HepG2 (cell line): Measurements from ENCODE around the gene MRPS21. TPM values are rescaled to one million over a fixed set of nuclear protein-coding genes. Genes with fewer than 3 reads are reported as not detected.

Source experiments
- ASH2L ChIP-seq: fragments of 300-600, 200-600 bp; sonication (generic); IDR thresholded peaks from 2 replicates; pipeline ENCODE4 v1.7.0; 2017; ENCODE audit warnings: low read depth, mild to moderate bottlenecking, moderate library complexity, mixed read lengths, low read length; ENCODE audit not compliant: insufficient read length
- GATAD2A ChIP-seq: IDR thresholded peaks from 2 replicates; pipeline ENCODE4 v1.6.1; 2016
- HDAC2 ChIP-seq: sonication (generic); formaldehyde crosslinking; IDR thresholded peaks from 2 replicates; pipeline ENCODE4 v1.4.0; 2020; ENCODE audit warnings: missing genetic modification reagents
- HOXA3 ChIP-seq: sonication (generic); formaldehyde crosslinking; IDR thresholded peaks from 2 replicates; pipeline ENCODE4 v1.5.0; 2020; ENCODE audit warnings: missing genetic modification reagents
- MAFK ChIP-seq, 2 experiments: IDR thresholded peaks in 1 of 2; conservative IDR thresholded peaks in 1 of 2; 2 replicates each; pipeline ENCODE4 v1.6.1; 2011; ENCODE audit warnings: improper control_type of control experiment in 2 of 2, low read length in 2 of 2
- MED13 ChIP-seq: sonication (generic); formaldehyde crosslinking; IDR thresholded peaks from 2 replicates; pipeline ENCODE4 v1.5.0; 2020; ENCODE audit warnings: missing genetic modification reagents
- NCOA2 ChIP-seq: sonication (generic); formaldehyde crosslinking; IDR thresholded peaks from 2 replicates; pipeline ENCODE4 v1.8.0; 2022; ENCODE audit warnings: inconsistent platforms
- NFE2L1 ChIP-seq: sonication (generic); formaldehyde crosslinking; IDR thresholded peaks from 2 replicates; pipeline ENCODE4 v1.4.0; 2020; ENCODE audit warnings: missing genetic modification reagents, mild to moderate bottlenecking, borderline replicate concordance
- NR2C2 ChIP-seq: sonication (generic); formaldehyde crosslinking; IDR thresholded peaks from 2 replicates; pipeline ENCODE4 v1.4.0; 2020; ENCODE audit warnings: missing genetic modification reagents, mild to moderate bottlenecking, moderate library complexity, borderline replicate concordance
- PCBP1 ChIP-seq: fragments of 200-400 bp; formaldehyde crosslinking; IDR thresholded peaks from 2 replicates; pipeline ENCODE4 v1.6.1; 2017; ENCODE audit warnings: mild to moderate bottlenecking, low read depth, low read length, borderline replicate concordance
- POGZ ChIP-seq: sonication (generic); formaldehyde crosslinking; IDR thresholded peaks from 2 replicates; pipeline ENCODE4 v1.4.0; 2020; ENCODE audit warnings: mild to moderate bottlenecking, missing genetic modification reagents
- POLR2A ChIP-seq, 2 experiments: IDR thresholded peaks; 2 replicates each; pipeline ENCODE4 v1.6.1; 2011; ENCODE audit warnings: low read depth in 2 of 2, low read length in 2 of 2, mild to moderate bottlenecking in 1 of 2, moderate library complexity in 1 of 2; ENCODE audit not compliant: insufficient read depth in 1 of 2
- POLR2AphosphoS5 ChIP-seq: IDR thresholded peaks from 2 replicates; pipeline ENCODE4 v1.6.1; 2012; ENCODE audit warnings: low read depth, low read length
- POLR2G ChIP-seq: fragments of 200-400 bp; formaldehyde crosslinking; IDR thresholded peaks from 2 replicates; pipeline ENCODE4 v1.6.1; 2018; ENCODE audit warnings: mild to moderate bottlenecking, low read depth, low read length, moderate library complexity
- RAD51 ChIP-seq: fragments of 450-650 bp; IDR thresholded peaks from 2 replicates; pipeline ENCODE4 v1.6.1; 2016; ENCODE audit warnings: borderline replicate concordance
- SP1 ChIP-seq, 2 experiments: fragments of 450-650 bp in 1 of 2; sonication (generic) in 1 of 2; formaldehyde crosslinking in 1 of 2; IDR thresholded peaks; 2 replicates each; pipeline versions ENCODE4 v1.4.0 to v1.6.1; 2016 to 2020; ENCODE audit warnings: missing genetic modification reagents in 1 of 2
- YEATS4 ChIP-seq: sonication (generic); formaldehyde crosslinking; IDR thresholded peaks from 2 replicates; pipeline ENCODE4 v1.4.0; 2020; ENCODE audit warnings: missing genetic modification reagents, borderline replicate concordance
- YY1 ChIP-seq: IDR thresholded peaks from 2 replicates; pipeline ENCODE4 v1.6.1; 2011; ENCODE audit warnings: low read length, low read depth, moderate library complexity, mild to moderate bottlenecking; ENCODE audit not compliant: insufficient read depth, insufficient replicate concordance
- ZKSCAN1 ChIP-seq: fragments of 150-350 bp; IDR thresholded peaks from 2 replicates; pipeline ENCODE4 v1.6.1; 2014; ENCODE audit warnings: low read length
- ZNF235 ChIP-seq: sonication (generic); formaldehyde crosslinking; IDR thresholded peaks from 2 replicates; pipeline ENCODE4 v1.8.1; 2023; ENCODE audit warnings: mild to moderate bottlenecking, missing genetic modification reagents, borderline replicate concordance
- ZNF251 ChIP-seq: sonication (generic); formaldehyde crosslinking; IDR thresholded peaks from 2 replicates; pipeline ENCODE4 v1.9.0; 2021; ENCODE audit warnings: mild to moderate bottlenecking, missing genetic modification reagents
- ZNF256 ChIP-seq: sonication (generic); formaldehyde crosslinking; conservative IDR thresholded peaks from 2 replicates; pipeline ENCODE4 v1.4.0; 2020; ENCODE audit warnings: missing genetic modification reagents
- ZNF260 ChIP-seq: sonication (generic); formaldehyde crosslinking; IDR thresholded peaks from 2 replicates; pipeline ENCODE4 v1.4.0; 2020; ENCODE audit warnings: missing genetic modification reagents, low read depth, mild to moderate bottlenecking, borderline replicate concordance
- ZNF337 ChIP-seq: sonication (generic); formaldehyde crosslinking; IDR thresholded peaks from 2 replicates; pipeline ENCODE4 v1.5.1; 2020; ENCODE audit warnings: missing genetic modification reagents, low read depth, mild to moderate bottlenecking, borderline replicate concordance
- ZNF569 ChIP-seq: sonication (generic); formaldehyde crosslinking; IDR thresholded peaks from 2 replicates; pipeline ENCODE4 v1.5.0; 2020; ENCODE audit warnings: mild to moderate bottlenecking, missing genetic modification reagents, moderate library complexity, borderline replicate concordance
- ZNF678 ChIP-seq: sonication (generic); formaldehyde crosslinking; IDR thresholded peaks from 2 replicates; pipeline ENCODE4 v1.4.0; 2020; ENCODE audit warnings: mild to moderate bottlenecking, missing genetic modification reagents
- ZNF761 ChIP-seq: sonication (generic); formaldehyde crosslinking; conservative IDR thresholded peaks from 2 replicates; pipeline ENCODE4 v1.4.0; 2020; ENCODE audit warnings: mild to moderate bottlenecking, missing genetic modification reagents
- polyA plus RNA-seq, 8 experiments: library from polyadenylated mRNA; depleted of rRNA in 3 of 8; stranded (reverse) in 7 of 8; unstranded in 1 of 8; fragments of >200 nt; fragmentation: Illumina TruSeq in 4 of 8; extraction: Trizol in 4 of 8; gene quantifications; 2 replicates each; pipeline versions ENCODE4 v1.2.1 to v1.2.3, GENCODE V29; 2011 to 2016; ENCODE audit warnings: low read depth in 4 of 8, missing spikeins in 1 of 8, mixed read lengths in 1 of 8; ENCODE audit not compliant: insufficient read depth in 1 of 8
- total RNA-seq, 5 experiments: library from RNA; depleted of rRNA; stranded (reverse); fragments of >200 nt; fragmentation: Illumina TruSeq; extraction: Trizol; gene quantifications; 2 replicates each; pipeline ENCODE4 v1.2.3, GENCODE V29; 2016; ENCODE audit warnings: low read depth in 1 of 5
- TF ChIP-seq, protein P1 (sequence below): sonication (generic); formaldehyde crosslinking; IDR thresholded peaks from 2 replicates; pipeline ENCODE4 v1.9.0; 2022; ENCODE audit warnings: low read depth, missing genetic modification reagents
- TF ChIP-seq, protein P2 (sequence below): sonication (generic); formaldehyde crosslinking; IDR thresholded peaks from 2 replicates; pipeline ENCODE4 v1.4.0; 2020; ENCODE audit warnings: missing genetic modification reagents, borderline replicate concordance

MRPS21 gene
- total and polyA plus RNA-seq, 2 of the 13 experiments (the other 11 are each of a cell fraction or from before 2014, with no cell fraction given), result 59.4 to 64.2 TPM

DNA sequence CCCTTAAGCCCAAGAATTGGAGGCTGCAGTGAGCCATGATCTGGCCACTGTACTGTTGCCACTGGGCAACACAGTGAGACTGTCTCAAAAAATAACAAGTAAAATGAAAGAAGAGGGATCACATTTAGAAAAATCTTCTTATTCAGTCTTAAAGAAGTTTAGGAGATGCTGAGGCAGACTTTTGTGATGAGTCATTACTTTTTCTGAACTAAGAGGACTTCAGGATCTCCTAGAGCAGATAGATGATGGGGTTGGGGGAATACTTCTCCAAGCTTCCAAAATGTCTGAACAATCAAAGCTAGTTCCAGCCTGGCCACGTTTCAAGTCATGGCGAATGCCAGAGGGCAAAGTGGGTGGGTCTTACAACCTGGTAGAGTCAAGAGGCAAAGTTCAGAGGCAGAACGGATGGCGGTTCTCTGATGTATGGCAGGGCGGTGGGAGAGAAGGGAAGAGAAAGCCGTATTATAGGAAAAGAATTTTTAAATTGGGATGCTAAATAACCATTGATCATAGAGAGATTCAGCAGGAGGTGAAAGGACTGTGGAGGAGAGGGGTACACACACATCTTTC lies 13.4 kb upstream of the MRPS21 start (continued):
- TF ChIP-seq ZKSCAN1 (no peak), ZNF569 (no peak), MED13 (CRISPR knock-in tag) (0 out of 2 replicates have a peak, but pooled peaks have one; percentile 34), POLR2G (peak; percentile 68), POLR2A (IDR thresholded peaks at IDR 0.05; ENCODE audit: insufficient read depth in 1 of 2, low read depth in 2 of 2, low read length in 2 of 2) (0 out of 4 replicates have a peak, but pooled peaks of 1 of the 2 experiments have one; percentile 17), SP1 (IDR thresholded peaks at IDR 0.05) (no peak), SP1 (CRISPR knock-in tag; IDR thresholded peaks at IDR 0.05) (0 out of 2 replicates have a peak, but pooled peaks have one; percentile 39), ZNF235 (CRISPR knock-in tag) (no peak), GATAD2A (CRISPR knock-in tag) (0 out of 2 replicates have a peak, but pooled peaks have one; percentile 10), MAFK (conservative IDR thresholded peaks at IDR 0.05 in 1 of 2, IDR thresholded peaks at IDR 0.05 in 1 of 2; ENCODE audit: low read length in 2 of 2) (peak; percentile 71 to 80), POGZ (peak; percentile 32; the same call in 1 of the 2 replicates), NR2C2 (CRISPR knock-in tag) (peak; percentile 42; the same call in 1 of the 2 replicates), YY1 (peak; percentile 70), ZNF678 (no peak), ZNF260 (CRISPR knock-in tag) (no peak), HDAC2 (peak; percentile 29; the same call in 1 of the 2 replicates), RAD51 (no peak), NFE2L1 (CRISPR knock-in tag) (no peak), ZNF256 (no peak), HOXA3 (CRISPR knock-in tag) (peak; percentile 57; the same call in 1 of the 2 replicates), ZNF761 (no peak), ZNF337 (CRISPR knock-in tag) (no peak), PCBP1 (no peak), NCOA2 (CRISPR knock-in tag) (no peak), ASH2L (peak; percentile 35), ZNF251 (CRISPR knock-in tag) (no peak), YEATS4 (CRISPR knock-in tag) (0 out of 2 replicates have a peak, but pooled peaks have one; percentile 47), POLR2AphosphoS5 (peak; percentile 50; the same call in 1 of the 2 replicates)
- TF ChIP-seq, protein P1, sequence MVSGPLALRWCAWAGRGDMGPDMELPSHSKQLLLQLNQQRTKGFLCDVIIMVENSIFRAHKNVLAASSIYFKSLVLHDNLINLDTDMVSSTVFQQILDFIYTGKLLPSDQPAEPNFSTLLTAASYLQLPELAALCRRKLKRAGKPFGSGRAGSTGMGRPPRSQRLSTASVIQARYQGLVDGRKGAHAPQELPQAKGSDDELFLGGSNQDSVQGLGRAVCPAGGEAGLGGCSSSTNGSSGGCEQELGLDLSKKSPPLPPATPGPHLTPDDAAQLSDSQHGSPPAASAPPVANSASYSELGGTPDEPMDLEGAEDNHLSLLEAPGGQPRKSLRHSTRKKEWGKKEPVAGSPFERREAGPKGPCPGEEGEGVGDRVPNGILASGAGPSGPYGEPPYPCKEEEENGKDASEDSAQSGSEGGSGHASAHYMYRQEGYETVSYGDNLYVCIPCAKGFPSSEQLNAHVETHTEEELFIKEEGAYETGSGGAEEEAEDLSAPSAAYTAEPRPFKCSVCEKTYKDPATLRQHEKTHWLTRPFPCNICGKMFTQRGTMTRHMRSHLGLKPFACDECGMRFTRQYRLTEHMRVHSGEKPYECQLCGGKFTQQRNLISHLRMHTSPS (CRISPR knock-in tag), result 0 out of 2 replicates have a peak, but pooled peaks have one; percentile 25
- TF ChIP-seq, protein P2, sequence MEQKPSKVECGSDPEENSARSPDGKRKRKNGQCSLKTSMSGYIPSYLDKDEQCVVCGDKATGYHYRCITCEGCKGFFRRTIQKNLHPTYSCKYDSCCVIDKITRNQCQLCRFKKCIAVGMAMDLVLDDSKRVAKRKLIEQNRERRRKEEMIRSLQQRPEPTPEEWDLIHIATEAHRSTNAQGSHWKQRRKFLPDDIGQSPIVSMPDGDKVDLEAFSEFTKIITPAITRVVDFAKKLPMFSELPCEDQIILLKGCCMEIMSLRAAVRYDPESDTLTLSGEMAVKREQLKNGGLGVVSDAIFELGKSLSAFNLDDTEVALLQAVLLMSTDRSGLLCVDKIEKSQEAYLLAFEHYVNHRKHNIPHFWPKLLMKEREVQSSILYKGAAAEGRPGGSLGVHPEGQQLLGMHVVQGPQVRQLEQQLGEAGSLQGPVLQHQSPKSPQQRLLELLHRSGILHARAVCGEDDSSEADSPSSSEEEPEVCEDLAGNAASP (CRISPR knock-in tag), result no peak
